Activated naive CD4-positive, alpha-beta T cell treated with anti-CD3 and anti-CD28 coated beads, Interleukin-2, amount 50 U/mL, for 16 hours (primary cell): Measurements from ENCODE around the gene GPS2.

ENCODE experiments used
- DNase-seq: peaks from one replicate; pipeline ENCODE4 v3.0.0-alpha.2; 2020

The GPS2 gene

DNA sequence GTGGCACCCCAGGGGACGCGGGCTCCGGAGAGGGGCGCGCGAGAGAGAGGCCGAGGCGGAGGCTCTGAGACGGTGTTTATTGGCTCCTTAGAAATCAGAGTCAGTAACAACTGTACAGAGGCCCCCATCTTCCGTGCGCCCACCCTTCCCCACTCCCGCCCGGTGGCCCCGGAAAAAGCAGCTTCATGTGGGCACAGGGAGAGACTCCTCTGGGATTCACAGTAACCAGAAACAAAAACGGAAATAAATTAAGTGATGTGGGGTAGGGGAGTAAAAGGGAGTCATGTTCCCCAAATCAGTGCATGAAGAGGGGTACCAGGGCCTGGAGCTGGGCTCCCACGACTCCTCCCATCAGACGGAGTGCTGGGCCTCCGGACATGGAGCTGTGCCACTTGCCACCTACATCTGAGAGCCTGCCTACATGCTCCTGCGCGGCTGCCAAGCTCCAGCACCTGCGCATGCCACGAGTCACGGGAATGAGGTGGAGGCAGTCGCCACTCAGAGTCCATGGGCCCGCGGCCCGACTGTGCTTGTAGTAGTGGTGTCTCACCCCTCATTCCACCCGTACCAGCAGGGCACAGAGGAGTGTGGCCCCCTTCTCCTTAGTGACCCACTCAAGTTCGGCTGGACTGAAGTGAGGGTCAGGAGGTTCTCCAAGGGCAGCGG is 543 bp upstream of the GPS2 start:
- DNase-seq = no peak

DNA sequence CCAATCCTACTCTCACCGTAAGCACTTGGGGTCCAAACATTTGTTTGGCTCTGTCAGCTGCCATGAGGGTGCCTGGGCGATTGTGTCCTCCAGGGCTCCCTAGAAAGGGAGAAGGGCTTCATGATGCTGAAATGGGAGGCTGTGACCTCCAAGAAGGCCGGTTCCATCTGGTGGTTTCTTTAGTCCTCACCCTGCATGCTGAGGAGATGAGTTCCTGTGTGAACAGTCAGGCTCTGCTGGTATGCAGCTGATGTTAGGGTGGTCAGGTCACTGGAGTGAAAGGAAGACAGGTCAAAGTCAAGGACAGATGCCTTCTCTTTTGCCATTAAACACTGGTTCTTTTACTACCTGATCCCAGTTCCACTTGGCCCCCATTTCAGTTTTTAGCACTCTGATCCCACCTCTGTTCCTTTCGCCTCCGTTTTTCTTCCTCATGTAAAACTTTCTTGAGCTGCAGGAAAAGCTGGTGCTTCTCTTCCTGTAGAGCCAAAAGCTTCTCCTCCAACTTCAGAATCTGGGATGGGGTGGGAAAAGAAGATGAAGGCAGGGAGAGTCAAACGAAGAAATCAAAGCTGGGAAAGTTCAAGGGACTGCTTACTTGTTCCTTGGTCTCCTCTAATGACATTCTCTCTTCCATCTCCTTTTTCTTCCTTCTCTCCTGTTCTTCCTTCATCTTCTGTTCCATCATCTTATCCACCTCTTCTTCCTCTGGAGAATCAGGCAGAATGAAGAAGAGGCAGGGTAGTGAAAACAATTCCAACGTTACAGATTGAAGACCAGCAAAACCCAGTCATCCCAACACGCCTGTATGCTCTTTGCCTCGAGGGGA is 1.1 kb downstream of the GPS2 start:
- peak; percentile 28 for DNase-seq

DNA sequence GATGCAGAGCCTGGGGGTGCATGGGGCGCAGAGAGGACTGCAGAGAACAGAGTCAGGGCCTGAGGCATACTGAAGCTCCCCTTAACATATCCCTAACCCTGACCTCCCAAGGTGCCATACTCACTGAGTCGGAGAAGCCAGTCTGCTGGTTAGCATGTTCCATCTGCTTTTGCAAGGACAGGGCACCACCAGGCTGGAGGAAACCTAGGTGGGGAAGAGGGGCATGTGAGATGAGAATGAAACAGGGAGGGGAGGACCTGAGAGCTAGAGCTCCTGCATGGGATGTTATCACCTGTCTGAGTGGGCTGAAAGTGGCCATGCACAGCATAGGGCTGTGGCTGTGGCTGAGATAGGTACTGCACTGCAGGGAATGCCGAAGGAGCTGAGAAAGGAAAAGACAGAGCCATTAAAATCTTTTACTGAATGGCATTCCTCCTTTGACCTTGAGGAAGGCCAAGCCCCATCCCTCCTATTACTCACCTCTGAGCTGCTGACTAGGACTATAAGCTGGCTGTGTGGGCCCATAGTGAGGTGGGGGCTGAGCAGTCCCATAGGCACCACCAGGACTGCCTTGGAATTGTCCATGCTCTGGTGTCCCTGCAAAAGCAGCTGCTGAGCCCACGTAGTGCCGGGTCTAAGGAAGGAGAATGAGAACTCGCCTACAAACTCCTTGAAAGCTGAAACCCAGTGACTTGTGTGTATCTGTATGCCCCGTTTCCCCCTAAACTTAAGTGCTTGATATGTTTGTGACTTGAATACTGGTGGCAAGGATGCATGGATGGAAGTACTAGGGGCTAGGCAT is 1.9 kb downstream of the GPS2 start:
- peak; percentile 32 for DNase-seq

DNA sequence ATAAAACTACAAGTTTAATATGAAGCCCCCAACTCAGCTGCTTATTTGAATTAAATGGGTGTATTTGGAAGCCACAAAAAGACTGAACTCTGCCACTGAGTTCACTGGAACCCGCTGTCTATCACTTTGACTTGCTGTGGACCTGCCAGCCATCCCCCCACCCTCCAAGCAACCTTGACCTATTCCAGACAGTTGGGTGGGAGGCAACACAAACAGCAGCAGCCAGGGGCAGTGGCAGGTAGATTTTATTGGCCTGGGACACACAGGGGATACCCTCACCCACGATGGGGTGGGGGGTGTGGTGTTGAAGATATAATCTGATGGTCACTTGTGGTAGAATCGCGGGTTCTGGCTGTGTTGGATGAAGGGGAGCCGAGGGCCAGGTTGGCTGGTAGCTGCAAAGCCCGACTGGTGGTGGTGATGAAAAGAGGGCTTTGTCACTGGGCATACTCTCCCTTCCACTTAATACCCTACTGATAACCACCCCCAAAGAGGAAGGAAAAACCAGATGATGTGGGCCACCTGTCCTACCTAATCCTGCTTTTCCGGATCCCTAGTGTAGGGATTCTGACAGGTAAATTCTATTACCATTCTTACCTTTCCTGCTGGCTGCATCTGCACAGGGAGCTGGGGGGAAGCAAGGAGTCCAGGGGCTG is 2.6 kb downstream of the GPS2 start:
- DNase-seq = no peak

DNA sequence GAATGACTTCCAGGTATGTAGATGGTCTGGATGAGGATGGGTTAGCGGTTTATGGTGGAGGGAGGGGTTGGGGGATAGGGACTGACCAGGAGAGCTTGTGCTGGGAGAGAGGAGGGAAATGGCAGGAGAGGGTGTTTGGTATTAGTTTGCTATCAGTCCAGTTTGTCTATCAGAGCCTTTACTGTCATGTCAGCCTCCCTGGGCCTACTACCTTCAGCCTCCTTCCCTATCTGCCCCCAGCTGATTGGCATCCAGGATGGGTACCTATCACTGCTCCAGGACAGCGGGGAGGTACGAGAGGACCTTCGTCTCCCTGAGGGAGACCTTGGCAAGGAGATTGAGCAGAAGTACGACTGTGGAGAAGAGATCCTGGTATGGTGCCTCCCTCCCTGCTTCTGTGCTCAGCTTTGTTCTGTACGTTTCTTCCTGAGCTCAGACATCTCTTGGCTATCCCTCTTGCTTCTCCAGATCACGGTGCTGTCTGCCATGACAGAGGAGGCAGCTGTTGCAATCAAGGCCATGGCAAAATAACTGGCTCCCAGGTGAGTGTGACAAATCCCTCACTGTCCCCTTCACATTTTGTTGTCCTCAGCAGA is 4.0 kb downstream of the GPS2 start:
- DNase-seq = no peak

DNA sequence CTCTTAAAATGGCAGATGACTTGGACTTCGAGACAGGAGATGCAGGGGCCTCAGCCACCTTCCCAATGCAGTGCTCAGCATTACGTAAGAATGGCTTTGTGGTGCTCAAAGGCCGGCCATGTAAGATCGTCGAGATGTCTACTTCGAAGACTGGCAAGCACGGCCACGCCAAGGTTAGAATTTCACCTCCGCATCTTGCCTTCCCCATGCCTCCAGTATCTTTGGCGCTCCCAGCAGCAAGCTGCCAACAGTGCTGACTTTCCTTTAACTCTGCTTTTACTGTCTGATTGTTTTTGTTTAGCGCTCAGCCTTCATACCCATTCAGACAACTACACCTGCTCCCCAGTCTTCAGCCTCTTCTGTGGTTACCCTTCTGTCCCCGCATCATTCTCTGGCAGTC is 5.5 kb downstream of the GPS2 start:
- no peak for DNase-seq

DNA sequence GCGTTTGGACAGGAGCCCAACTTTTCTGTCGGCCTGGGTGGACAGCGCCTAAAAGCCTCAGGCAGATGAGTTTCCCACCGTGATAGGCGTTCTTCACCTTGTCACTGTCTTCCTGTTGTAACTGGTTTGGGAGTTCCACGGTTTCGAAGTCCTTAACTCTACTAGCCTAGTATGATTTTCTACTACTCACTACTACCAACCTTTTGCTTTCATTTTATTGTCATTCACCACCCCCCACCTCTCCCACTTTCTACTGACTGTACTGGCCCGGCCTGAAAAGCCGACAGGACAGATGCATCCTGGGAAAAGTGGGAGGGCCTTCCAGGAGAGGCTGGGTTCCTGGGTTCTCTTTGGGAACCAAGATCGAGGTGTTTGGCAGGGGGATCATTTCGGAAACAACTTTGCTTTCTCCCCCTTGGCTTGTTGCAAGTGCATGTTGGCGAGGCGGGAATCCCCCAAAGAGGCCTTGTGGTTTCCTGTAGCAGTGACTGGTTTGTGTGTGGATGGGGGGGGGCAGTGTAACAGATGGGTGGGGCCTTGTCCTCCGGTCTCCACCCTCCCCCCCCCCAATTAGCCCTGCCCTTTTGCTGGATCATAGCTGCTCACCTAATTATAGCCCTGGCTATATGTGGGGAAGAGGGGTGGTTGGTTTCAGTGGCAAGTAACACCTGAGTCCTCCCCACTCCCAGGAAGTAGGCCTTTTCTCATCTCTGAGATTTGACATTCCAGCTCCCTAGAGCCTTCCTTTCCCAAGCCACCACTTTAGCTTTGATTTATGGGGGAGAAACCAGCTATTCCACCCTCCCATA is 6.3 kb downstream of the GPS2 start:
- DNase-seq = peak; percentile 86

DNA sequence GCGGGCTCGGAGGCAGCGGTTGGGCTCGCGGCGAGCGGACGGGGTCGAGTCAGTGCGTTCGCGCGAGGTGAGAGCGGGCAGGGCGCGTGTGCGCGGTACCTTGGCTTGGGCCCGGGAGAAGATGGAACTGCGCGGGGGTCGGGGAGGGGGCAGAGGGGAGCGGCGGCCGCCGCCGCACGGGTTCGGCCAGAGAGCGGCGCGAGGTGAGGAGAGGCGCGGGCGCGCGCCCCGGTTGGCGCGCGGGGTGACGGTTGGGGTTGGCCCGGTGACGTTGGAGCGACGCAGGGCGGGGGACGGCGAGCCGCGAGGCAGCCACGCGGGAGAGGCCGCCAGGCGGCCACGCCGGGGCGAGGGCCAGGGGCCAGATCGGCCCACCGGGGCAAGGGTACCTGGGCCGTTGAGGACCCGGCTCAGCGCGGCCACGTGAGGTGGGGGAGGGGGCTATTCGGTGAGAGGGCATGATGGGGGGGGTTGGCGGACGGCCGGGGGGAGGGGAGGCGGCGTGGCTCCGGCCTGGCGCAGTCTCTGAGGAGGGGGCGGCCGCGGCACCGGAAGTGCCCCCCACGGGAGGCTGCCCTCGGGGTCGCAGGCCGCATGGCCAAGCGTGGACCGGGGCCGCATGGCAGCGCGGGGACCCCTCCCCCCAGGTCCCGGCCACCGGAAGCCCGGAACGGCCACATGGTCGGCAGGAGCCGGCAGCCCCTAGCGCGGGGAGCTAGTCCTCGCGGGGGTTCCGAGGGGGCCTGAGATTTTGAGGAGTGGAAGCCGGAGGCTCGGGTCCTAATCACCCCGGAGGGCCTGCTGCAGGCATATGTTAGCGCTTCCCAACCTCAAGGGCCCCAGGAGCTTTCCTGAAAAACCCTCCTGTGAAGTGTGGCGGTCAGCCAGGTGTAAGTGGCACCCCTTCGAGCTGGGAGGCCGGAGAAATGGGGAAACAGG is 7.2 kb downstream of the GPS2 start:
- peak; percentile 57 for DNase-seq

DNA sequence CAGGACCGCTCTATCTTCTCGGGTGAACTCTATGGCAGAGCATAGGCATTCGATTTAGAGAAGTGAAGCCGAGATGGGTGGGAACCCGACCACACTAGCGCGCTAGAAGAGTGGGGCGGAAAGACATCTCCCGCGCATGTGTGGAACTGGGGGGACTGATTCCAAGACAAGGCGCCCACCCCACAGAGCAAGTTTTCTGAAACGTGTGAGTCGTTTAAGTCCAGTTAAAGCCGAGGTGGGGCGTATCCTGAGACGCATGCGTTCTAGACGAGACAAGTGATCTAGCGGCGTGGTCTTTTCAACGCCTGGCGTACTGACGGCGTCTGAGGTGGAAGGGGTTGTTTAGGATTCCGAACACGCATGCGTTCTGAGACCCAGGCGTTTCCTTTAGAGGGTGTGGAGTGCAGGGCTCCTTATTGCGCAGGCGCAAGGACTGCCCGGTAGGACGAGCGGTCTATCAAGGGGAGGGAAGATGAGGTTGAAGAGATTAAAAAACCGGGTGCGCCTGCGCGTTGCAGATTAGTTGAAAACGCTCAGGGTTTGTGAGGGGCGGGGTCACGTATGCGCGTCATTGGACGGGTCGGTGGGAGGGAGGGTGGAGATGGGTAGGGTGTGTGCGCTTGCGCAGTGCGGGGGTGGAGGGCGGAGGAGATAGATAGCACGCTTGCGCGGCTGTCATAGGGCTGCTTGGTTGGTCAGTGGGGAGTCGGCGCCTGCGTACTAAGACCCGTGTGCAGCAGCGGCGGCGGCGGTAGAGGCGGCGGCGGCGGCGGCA is 8.1 kb downstream of the GPS2 start, which contains the start of gene EIF5A:
TSS of gene EIF5A (plus strand) at position 718 of the 775 bp plus-strand sequence. CDS start 2,008 bp downstream, outside the sequence.
- DNase-seq = peak; percentile 100

DNA sequence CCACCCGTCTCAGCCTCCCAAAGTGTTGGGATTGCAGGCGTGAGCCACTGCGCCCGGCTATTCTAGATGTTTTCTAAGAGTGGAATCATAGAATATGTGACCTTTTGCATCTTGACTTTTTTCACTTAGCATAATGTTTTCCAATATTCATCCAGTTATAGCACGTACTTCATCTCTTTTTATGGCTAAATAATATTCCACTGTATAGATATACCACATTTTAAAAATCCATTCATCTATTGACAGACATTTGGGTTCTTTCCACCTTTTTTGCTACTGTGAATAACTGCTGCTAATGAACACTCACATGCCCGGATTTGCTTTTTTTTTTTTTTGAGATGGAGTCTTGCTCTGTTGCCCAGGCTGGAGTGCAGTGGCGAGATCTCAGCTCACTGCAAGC is 11.0 kb downstream of the GPS2 start:
- no peak for DNase-seq

DNA sequence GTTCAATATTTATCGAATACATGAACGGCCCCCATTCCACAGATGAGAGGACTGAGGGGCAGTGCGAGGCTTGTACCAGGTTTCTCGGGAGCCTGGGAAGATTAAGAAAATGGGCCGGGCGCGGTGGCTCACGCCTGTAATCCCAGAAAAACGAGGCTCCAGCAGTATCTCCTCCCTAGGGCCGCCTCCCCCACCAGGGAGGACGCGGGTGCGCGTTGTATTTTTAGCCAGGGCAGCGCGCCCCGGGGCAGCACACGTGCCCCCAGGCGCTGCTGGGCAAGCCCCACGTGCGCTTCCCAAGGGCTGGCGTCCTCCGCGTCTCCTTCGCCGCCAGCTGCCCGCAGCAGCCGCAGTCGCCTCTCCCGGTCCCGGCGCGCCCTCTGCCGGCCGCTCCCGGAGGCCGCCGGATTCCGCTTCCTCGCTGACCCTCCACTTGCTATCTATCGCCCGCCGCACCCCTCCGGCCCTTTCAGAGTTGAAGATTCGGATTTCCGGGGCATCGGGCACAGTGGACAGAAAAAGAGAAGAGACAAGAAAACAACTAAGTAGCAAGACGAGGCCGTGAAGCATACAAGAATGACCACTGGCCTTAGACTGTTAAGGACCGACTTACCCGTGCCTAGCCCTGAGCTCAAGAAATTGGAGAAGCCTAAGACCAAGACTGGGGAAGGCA is 18.8 kb downstream of the GPS2 start:
- DNase-seq = peak; percentile 64

DNA sequence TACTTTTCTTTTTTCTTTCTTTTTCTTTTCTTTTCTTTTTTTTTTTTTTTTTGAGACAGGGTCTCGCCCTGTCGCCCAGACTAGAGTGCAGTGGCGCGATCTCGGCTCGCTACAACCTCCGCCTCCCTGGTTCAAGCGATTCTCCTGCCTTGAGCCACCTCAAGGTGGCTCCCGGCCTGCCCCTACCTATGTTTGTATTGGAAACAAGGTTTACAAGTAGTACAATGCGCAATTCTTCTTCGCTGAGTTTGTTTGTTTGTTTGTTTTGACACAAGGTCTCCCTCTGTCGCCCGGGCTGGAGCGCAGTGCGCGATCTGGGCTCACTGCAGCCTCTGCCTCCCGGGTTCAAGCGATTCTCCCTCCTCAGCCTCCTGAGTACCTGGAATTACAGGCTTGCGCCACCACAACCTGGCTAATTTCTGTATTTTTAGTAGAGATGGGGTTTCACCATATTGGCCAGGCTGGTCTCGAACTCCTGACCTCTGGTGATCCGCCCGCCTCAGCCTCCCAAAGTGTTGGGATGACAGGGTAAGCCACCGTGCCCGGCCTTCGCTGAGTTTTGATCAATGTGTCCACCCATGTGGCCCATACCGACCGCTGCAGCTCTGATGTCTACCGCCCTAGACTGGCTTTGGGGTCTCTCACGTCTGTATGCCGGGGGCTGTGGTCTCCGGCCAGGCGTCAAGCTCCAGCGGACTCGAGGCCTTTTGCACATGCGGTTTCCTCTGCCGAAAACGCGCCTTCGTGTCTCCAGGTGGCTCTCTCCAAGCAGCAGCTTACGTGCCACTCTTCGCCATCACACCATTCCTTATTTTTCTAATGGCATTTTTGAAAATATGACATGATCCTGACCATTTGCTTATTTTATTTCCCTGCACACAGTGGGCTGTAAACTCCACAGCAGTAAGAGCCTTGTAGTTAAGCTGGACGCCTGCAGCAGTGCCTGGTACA is 19.7 kb downstream of the GPS2 start:
- no peak for DNase-seq

DNA sequence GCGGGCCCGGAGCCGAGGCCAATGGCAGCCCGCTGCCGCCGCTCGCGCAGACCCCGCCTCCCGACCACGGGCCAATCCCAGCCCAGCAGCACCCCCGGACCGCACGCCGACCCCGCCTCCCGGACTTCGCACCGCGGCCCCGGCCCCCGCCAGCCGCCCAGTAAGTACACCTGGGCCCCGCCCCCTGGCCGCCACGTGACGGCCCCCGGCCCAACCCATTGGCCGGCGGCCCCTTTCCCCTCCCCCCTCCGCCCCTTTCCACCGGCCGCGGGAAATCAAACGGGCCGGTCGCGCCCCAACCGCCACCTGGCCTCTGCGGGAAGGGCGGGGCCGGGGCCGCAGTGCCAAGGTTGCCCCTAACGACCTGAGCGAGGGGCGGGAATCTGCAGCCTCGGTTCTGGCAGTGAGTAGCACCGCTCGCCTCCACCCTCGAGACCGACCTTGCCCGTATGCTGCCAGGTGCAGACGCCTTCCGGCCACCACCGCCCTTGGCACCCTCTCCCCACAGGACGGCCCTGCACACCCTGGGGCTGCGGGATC is 20.5 kb downstream of the GPS2 start, which contains the start of gene YBX2:
TSS of gene YBX2 (minus strand) at position 26 of the 540 bp plus-strand sequence. CDS start 139 bp downstream, outside the sequence.
- DNase-seq = peak; percentile 77

DNA sequence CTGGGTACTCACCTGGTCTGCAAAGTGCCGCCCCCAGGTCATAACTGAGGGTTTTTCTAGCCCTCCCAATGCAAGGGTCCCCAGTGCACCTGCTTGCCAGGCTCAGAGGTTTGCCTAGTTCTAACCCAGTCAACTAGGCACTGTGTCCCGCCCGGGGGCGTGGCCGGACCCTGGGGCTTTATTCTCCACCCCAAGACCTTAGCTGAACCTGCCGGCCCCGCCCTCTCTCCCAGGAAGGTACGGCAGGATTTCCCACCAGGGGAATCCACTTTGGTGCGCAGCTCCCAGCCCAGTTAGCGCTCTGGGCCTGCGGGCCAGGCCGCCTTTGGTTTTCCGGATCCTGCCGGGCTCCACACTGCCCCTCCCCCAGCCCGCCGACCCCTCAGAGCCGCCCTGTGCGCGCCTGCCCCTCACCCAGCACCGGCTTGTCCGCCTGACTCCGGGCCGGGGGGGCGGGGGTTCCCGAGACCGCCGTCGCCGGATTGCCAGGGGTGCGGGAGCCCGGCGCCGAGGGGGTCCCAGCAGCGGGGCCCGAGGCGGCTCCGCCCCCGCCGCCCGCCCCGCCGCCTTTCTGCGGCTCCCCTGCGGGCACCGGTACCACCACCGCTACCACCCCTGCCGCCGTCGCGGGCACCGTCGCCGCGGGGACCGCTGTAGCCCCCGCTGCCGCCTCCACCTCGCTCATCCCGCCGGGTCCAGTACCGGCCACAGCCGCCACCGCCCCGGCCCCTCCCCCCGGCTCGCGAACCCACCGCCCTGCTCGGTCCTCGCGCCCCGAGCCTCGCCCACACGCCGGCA is 21.1 kb downstream of the GPS2 start:
- DNase-seq = no peak

DNA sequence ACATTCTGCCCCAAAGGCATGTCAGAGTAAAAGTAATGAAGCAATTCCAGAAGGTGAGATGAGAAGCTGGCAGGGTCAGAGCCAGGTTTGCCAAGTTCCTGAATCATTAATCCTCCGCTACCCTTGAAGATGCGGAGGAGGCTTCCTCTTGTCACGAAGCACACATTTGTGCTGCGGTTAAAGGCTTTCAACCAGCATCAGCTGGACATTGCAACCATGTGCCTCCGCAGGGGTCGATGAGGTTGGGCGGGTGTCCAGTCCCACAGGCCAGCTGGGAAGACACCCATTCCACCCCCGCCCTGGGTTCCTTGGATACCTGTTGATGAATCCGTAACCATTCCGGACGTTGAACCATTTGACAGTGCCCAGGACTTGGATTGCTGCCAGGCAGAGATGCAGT is 22.0 kb downstream of the GPS2 start:
- no peak for DNase-seq

DNA sequence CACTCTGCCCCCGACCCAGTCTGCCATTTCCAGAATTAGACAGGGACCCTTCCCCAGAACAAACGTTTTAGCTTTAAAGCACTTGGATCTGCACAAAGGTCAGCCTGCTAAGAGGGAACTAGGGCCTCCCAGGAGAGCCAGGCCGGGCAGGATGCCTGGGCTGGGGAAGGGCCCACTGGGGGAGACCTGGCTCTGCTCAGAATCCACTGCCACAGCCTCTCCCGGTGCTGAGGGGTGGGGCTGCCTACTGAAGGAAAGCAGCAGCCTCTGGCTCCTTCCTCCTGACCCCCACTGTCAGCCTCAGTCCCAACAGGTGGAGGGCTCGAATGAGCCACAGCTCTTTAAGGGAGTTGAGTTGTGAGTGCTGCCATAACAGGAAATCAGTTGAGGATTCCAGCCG is 22.4 kb downstream of the GPS2 start:
- no peak for DNase-seq

DNA sequence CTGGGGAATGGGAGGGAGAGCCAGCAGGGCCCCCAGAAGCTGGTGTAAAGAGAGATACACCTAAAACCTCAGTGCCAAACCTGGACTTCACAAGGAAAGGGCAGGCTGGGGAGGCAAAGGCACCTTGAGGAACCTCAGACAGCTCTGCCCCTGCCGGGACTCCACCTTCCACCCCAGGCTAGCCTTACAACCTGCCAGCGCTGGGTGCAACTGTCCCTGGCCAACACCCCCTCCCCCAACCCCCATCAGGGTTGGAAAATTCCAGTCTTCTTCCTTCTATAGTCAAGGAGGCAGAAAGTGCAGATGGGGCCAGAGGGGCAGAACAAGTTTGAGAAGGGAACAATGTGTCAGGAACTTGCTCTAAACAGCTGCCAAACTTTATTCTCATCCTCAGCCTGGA is 23.0 kb downstream of the GPS2 start:
- DNase-seq = no peak
